Testis (tissue), 2 donors: Measurements from ENCODE around the gene GDPD1.

Experiments
- POLR2A ChIP-seq: fragments of 450-650 bp; IDR thresholded peaks from one replicate; pipeline ENCODE4 v1.6.1; 2017; ENCODE audit warnings: antibody characterized with exemption, mild to moderate bottlenecking, moderate library complexity
- TF ChIP-seq, protein P1 (sequence below), 3 experiments: fragments of 450-650 bp in 2 of 3; fragments of 200-600 bp in 1 of 3; sonication (generic) in 1 of 3; IDR thresholded peaks; one replicate each; pipeline ENCODE4 v1.5.1; 2016 to 2019; ENCODE audit warnings: antibody characterized with exemption in 3 of 3, mild to moderate bottlenecking in 2 of 3, moderate library complexity in 1 of 3

DNA sequence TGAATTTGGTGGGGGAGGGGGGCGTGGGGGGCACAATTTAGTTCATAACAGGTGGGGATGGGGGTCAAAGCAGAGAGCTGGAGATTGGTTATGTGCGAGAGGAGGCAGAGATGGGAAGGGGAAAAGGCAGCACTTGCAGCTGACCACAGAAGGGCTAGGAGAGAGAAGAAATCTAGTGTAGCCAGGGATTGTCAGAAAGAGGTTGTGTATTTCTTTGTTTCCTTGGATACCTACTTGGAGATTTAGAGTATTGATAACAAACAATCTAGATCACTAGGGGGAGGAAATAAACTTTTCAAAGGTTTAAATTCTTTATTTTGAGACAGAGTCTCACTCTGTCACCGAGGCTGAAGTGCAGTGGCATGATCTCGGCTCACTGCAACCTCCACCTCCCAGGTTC lies 64.0 kb downstream of the GDPD1 start:
- TF ChIP-seq, protein P1, sequence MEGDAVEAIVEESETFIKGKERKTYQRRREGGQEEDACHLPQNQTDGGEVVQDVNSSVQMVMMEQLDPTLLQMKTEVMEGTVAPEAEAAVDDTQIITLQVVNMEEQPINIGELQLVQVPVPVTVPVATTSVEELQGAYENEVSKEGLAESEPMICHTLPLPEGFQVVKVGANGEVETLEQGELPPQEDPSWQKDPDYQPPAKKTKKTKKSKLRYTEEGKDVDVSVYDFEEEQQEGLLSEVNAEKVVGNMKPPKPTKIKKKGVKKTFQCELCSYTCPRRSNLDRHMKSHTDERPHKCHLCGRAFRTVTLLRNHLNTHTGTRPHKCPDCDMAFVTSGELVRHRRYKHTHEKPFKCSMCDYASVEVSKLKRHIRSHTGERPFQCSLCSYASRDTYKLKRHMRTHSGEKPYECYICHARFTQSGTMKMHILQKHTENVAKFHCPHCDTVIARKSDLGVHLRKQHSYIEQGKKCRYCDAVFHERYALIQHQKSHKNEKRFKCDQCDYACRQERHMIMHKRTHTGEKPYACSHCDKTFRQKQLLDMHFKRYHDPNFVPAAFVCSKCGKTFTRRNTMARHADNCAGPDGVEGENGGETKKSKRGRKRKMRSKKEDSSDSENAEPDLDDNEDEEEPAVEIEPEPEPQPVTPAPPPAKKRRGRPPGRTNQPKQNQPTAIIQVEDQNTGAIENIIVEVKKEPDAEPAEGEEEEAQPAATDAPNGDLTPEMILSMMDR (IDR thresholded peaks at IDR 0.05) = no peak
- TF ChIP-seq POLR2A = no peak
